GM04503 (cell line): Measurements from ENCODE around the gene ANKRD44.
A peak's percentile ranks its signal among the peaks of the same experiment; 100 is the strongest.

Experiments used
- DNase-seq: peaks from one replicate; pipeline ENCODE4 v3.0.0-alpha.2; 2012; ENCODE audit warnings: low read depth

ANKRD44 gene

DNA sequence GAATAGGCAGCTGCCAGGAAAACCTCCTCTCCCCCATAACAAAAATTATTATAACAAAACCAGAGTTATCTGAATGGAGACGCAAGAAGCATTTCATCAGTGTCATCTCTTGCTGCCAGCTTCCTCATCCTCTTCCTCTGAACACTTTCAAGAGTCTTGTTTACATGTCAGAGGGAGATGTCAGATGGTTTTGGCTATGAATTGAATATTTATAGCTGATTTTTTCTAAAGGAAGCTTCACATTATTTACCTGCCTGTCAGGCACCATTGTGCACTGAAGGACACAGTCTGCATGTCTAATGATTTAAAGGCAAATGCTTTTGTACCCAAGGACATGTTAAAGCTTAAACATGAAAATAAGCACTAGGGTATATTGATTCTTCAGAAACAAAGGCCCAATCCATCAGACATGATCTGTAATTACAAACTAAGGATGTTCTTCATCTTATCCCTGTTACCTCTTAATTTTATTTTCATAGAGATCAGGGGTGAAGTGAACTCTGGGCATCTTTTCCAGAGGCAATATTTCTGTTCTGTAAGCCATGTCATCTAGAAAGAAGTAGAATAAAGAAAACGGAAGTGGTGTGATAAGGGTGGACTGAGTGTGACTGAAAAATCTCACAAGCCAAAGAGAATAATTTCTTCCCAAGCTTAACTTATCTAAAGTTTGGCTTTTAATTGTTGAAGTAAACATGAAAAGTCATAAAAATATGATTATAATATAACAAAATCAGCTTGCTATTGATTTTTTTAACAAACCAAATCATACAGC, 168.7 kb downstream of the ANKRD44 start:
- no peak for DNase-seq

DNA sequence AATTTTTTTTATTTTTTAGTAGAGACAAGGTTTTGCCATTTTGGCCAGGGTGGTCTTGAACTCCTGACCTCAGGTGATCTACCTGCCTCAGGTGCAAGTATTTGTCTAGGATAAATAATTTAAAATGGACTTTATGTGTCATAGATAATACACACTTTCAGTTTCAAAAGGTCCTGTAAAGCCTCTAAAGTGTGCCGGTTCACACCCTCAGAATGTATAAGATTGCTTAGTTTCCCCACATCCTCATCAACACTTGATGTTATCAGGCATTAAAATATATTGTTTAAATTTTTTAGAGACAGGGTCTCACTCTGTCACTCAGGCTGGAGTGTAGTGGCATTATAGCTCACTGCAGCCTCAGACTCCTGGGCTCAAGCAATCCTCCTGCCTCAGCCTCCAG, 170.5 kb downstream of the ANKRD44 start:
- no peak for DNase-seq

DNA sequence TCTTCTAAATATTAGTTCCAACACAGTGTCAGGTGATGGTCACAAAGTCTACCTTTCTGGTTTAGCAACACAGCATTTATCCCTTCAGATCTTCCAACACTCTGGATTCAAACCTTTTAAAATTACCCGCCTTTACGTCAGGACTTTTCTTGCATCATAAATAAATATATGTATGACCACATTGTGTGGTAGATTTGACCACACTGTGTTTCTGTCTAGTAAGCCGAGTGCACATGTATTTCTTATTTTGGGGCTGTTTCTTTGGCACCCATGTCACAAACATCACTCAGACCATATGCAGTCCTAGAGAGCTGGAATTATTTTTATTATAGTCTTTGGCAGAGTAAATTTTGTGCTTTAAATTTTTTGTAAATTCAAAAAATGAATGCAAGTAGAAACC, 172.1 kb downstream of the ANKRD44 start:
- no peak for DNase-seq

DNA sequence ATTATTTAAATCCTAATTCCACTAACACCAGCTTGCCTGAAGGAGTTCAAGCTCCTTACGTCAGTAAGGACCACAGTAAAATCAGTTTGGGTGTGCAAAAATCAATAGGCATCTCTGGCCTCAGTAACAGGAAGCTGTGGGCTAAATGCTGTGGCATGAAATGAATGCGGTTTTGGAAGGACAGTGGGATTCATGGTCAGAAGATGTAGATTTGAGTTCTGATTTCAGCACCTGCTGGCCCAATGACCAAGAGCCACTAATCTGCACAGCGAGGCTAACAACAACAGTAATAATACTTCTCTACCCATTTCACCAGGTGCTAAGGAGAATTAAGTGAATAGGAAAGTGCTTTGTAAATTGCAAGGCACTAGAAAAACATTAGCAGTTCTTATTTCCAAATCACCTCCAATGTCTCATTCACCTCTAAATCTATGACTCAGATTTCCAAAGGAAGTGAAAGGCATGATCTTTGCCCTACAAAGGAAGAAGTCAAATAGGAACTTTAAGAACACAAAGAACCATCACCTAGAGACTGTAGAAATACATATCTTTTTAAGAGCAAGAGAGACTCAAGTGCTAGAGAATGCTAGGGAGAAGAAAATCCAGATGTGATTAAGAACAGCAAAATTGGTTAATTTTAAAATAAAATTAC, 172.6 kb downstream of the ANKRD44 start:
- DNase-seq, result no peak

DNA sequence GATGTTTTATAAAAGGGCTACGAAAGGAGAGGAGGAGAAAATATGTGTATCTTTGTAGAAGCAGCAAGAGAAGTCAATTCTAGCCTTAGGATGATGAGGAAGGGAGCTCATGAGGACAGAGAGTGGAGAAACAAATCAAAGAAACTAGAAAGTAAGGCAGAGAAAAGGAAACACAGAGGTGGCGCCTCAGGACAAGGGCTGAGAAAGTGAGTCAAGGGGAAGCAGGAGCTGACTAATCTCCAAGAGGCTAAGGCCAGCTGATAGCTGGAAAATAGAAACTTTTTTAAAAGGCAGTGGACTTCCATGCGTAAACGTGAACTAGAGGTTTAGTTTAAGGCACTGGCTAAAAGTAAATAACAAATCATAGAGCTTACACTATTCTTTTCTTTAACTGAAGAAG, 173.3 kb downstream of the ANKRD44 start:
- DNase-seq, result no peak

DNA sequence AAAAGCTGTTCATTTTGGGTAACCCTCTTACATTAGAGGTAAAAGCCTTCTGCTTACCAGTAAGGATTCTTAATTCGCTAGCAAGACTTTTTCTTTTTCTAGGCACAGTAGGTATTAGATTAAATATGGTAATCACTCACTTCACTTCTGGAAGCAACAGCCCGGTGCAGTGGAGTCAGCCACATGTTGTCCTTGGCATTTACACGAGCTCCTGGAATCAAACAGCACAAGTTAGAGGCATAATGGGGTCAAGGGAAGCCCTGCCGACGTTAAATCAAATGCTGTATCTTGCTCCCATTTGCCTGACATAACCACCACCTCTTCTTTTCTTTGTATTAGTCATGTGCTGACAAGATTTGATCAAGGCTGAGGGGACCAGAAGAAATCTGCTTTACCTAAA, 174.1 kb downstream of the ANKRD44 start:
- DNase-seq, result no peak

DNA sequence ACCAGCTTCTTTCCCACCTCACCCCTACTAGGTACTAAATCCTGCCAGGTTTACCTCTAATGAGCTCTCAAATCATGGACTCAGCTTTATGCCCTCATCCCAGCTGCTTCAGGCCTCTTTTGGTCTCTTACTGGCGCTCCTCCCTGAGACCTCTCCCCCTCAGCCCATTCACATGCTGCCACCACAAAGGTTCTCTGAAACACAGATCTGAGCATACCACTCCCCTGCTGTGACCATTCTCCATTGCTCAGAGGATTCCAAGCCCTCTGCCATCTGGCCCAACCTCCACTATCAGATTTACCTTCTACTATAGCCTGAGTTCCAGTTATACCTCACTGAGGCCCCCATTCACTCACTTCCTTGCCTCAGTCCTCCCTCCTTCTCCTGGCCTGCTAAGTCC, 174.8 kb downstream of the ANKRD44 start:
- DNase-seq, result no peak

DNA sequence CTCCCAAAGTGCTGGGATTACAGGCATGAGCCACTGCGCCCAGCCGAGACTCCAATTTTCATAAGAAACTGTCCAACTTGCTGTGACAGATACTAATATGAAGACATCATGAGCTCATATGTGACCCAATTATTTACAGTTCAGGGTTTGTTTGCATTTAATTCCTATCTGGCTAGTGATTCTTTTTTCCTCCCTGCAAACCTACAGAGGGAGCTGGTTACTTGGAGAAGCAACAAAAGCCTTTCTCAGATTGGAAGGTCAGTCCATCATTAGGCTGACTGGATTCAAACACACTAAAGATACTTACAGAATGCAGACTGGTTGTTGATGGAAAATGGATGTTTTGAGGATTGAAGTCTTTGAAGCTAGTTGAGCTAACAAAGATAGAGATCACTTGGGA, 176.4 kb downstream of the ANKRD44 start:
- DNase-seq, result no peak

DNA sequence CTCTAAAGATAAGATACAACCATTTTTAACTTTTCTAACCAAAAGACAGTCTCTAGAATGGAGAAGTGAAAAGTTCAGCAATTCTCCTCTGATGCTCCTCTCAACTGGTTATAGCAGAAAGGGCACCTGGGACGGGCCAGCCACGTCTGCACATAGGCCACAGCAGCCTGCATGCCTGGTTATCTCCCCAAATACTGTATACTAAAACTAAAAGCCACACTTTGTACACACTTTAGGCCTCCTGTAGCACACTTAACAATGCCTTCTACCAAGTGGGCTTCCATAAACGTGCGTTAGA, 179.1 kb downstream of the ANKRD44 start:
- no peak for DNase-seq

DNA sequence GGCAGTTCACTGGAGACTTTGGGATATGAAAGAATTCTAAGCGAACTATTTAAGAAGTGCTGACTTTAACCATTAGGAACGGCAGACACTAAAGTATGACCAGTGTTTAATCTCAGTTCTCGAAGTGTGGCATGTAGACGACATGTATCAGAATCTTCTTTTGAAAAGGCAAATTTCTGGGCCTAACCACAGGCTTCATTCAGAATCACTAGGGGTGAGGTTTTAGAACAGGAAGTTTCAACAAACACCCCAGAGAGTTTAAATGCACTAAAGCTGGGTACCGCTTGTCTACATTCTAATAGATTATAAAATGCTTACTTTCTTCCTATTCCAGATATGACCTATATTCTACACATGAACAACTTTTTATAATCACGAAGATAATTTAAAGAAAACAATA, 180.3 kb downstream of the ANKRD44 start:
- DNase-seq, result no peak

DNA sequence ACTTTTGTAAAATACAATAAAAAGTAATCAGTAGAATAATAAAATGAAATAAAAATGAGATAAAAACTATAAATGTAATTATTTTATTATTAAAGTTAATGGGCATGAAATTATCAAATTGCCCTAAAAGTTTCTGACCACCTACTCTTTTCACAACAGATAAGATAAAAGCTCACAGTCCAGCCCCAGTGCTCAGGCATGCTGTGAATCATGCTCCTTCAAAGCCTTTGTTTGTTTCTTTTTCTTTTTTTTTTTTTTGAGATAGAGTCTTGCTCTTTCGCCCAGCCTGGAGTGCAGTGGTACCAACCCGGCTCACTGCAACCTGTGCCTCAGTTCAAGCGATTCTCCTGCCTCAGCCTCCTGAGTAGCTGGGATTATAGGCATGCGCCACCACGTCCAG, 181.7 kb downstream of the ANKRD44 start:
- no peak for DNase-seq

DNA sequence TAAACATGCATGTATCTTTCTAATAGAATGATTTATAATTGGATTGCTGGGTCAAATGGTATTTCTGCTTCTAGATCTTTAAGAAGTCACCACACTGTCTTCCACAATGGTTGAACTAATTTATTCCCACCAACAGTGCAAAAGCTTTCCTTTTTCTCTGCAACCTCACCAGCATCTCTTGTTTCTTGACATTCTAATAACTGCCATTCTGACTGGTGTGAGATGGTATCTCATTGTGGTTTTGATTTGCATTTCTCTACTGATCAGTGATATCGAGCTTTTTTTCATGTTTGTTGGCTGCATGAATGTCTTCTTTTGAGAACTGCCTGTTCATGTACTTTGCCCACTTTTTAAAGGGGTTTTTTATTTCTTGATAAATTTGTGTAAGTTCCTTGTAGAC, 182.5 kb downstream of the ANKRD44 start:
- no peak for DNase-seq

DNA sequence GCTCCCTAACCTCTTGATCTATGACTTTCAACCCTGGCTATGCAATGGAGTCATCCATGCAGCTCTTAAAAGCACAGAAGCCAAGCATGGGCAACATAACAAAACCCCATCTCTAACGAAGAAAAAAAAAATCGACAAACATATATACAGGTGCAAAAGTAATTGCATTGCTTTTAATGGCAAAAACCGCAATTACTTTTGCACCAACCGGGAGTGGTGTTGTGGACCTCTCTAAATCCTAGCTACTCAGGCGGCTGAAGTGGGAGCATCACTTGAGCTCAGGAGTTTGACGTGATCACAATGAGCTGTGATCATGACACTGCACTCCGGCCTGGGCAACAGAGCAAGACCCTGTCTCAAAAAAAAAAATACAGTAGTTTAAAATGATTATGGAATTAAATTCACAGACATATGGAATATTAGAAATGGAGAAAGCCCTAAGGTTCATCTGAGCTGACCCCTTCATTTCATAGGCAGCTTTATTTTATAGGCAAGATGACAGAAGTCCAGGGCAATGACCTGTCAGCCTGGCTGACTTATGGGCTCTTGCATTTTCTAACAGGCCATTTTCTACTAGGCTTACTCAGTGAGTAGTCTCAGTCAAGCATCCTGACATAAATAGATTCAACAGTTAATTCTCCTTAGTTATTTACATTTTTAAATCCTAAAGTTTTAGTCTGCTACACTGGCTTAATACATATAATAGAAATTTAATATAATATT, 183.8 kb downstream of the ANKRD44 start:
- no peak for DNase-seq

DNA sequence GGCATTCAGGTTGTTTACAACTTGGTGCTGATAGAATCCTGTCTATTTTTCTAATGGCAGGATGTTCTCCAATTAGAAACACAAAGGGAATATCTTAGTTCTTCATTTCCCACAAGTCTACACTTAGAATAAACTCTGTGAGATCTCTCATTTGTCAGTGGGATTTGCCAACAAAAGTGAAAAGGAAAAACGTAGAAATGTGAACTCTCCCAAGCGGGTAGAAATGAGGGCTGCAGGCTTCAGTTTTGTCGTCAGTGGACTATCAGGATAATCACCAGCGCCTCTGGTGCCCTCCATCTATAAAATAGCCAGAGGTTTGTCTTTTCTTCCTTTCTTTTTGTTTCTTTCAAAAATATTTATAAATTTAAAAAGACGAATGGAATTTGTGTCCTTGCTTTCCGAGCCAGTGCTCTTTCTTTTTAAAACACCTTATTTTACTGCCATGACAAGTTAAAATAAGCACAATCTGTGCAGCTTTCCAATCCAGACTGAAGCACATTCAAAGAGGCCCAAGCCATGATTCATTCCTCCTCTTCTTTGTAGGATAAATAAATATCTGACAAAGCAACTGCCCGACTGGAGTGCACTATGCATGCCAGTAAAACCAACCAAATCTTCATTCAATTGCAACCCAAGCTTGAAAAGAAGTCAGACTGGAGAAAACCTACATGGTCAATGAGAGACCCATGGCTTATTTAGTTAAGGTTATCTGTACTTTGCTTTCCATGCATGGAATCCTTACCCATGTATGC, 185.8 kb downstream of the ANKRD44 start:
- DNase-seq, result no peak

DNA sequence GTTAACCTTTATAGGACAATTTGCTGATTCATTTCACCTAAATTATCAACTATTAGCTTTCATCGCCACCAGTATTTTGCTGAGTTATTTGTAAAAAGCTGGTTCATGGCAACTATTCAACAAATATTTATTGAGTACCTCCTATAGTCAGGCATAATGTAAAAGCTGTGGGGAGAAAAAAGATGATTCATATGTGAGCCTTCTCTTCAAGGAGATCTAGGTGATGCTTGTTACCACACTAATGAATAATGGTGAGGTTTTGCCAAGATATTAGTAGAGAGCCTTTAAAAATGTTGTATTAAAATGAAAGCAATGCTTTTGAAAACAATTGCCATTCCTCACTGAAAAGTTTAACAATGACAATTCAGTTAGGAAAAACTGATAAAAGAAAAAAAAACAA, 187.8 kb downstream of the ANKRD44 start:
- DNase-seq, result no peak

DNA sequence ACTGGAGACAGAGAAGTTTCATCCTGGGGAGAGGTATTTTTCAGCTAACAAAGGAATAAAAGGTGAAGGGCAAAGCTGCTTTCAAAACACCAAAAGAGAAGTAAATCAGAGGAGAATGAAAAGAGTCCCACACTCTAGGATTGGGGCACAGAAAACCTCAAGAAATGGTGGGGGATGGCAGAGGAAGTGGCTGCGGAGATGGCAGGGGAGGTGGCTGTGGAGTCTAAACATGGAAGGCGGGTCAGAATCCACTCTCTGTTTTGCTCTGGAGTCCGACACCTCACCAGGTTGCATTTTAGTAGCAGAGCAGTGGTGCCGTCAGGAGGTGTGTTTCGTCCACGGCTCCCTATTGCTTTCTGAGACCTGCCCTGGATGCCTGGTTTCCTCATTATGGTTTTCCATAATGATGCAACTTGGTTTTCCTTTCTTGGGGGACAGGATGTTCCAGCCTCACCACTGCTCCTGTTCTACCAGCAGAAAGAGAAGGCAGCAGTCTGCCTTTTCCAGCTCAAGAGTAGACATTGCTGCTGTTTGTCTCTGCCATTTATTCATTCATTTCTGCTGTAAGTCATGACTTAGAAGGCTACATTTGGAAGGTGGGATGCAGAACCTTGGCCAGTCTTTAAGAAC, 188.7 kb downstream of the ANKRD44 start:
- no peak for DNase-seq

DNA sequence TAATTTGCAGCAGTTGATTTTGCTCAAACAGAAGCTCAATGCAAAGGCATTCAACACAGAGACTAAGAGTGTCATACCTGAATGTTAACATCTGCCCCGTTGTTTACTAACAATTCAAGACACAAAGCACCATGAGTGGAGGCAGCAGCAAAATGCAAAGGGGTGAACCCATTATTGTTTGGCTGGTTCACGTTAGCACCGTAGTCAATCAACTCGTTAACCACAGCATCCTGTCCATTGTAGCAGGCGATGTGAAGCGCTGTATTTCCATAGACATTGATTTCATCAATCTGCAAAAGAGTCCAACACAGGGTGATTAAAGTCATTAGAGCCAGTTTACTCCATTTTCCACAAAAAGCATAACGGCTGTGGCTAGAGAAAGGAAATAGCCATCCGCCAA, 189.3 kb downstream of the ANKRD44 start:
- DNase-seq, result no peak

DNA sequence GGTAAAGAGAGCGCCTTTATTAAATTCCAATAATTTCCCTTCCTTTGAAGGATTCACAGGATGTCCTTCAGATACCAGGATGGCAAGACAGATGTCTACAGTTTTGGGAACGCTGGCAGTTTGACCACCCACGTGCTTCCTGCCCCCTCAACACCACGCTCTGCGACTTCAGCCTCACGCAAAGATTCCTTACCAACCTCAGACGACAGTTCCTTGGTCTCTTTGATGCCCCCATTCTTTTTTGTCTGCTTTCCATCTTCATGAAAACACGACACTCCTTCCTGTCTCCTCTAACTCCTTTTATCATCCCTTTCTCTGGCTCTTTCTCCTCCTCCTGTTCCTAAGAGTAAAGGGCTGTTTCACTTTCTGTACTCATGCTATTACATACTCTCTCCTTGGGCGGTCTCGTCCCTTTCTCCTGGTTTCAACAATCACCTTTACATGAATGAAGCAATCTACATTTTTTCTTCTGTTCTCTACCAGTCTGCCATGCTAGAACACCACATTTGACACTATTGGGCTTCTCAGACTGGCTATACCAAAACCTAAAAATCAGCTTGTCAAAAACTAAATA, 194.2 kb downstream of the ANKRD44 start:
- no peak for DNase-seq

DNA sequence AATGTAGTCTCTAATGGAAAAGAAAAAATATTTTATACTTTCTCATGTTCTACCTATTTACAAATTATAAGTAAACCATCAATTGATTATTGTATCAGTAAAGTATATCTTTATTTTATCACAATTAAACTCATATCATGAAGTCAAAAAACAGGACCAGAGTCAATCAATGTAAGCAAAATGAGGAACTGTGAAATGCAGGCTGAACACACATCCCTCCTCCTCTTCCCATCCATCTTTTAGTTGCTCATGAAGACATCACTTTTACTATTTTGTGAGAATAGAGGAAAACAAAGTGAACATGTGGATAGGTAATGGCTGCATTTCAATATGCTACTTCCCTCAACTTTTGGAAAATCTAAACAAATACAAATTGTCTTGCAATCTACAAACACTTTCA, 195.3 kb downstream of the ANKRD44 start:
- DNase-seq, result no peak

DNA sequence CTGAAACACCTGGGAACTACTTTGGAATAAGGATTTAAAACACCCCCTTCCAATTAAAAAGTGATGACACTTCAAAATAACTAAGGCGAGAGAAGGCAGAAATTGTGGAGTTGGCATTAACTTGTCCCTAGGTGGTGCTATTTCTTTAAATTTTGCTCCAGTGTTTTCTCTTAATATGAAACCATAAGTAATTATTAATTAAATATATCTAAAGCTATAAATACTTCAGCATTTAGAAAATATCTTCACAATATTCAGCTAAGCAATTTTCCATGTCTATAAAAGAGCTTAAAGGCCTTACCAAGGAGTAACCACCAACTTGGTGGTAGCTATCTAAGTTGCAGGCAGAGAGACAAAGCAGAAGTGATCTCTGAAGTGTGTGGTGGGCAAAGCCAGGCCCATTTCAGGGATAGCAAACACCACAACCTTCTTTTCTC, 197.3 kb downstream of the ANKRD44 start:
- DNase-seq, result no peak

DNA sequence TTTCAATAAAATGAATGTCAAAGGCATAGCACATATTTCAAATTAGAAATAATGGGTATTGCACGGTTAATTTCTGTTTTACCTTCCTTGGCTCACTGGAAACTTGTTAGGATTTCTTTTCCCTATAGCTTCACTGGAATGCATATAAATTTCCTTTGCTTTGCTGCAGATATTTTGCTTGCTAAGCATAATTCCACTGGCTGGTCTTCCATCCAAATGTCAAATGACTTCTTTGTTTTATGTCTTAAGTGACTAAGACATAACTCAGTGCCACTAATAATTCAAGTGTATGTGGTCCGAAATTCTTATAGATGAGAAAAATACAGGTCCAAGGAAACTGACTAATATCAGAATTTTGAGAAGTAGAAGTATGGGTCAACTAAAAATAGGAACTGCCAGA, 201.3 kb downstream of the ANKRD44 start:
- DNase-seq, result no peak

DNA sequence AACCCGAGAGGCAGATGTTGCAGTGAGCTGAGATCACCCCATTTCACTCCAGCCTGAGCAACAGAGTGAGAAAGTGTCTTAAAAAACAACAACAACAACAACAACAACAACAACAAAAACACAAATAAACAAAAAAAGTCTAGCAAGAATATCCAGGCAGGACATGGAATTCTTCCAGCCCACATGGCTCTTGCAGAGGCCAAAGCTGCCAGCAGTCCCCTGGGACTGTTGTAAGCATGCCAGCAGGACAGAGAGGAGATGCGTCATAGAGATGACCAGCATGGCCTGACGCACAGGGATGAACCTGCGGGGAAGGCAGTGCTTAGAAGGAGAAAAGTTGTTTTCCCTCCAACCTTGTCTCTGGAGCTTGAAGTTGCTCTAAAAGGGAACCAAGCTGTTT, 201.8 kb downstream of the ANKRD44 start:
- DNase-seq, result peak; percentile 83
